Nucleus accumbens (tissue), 56 donors: Measurements from ENCODE around the gene NFASC.

Experiments
- DNase-seq, 56 donors: peaks; one replicate each; lab custom pipeline; 2025; lab: John Stamatoyannopoulos, UW

The NFASC gene

DNA sequence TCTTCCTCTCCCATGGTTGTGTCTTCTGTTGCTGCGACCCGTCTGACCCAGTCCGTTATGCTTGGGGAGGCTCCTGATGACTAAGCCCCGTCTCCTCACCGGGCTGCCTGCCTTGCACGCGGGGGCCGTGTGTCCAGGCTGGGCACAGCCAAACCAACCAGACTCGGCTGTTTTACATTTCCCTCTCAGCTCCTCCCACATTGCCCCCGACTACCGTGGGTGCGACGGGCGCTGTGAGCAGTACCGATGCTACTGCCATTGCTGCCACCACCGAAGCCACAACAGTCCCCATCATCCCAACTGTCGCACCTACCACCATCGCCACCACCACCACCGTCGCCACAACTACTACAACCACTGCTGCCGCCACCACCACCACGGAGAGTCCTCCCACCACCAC lies 126.3 kb downstream of the NFASC start:
- DNase-seq: no peak

DNA sequence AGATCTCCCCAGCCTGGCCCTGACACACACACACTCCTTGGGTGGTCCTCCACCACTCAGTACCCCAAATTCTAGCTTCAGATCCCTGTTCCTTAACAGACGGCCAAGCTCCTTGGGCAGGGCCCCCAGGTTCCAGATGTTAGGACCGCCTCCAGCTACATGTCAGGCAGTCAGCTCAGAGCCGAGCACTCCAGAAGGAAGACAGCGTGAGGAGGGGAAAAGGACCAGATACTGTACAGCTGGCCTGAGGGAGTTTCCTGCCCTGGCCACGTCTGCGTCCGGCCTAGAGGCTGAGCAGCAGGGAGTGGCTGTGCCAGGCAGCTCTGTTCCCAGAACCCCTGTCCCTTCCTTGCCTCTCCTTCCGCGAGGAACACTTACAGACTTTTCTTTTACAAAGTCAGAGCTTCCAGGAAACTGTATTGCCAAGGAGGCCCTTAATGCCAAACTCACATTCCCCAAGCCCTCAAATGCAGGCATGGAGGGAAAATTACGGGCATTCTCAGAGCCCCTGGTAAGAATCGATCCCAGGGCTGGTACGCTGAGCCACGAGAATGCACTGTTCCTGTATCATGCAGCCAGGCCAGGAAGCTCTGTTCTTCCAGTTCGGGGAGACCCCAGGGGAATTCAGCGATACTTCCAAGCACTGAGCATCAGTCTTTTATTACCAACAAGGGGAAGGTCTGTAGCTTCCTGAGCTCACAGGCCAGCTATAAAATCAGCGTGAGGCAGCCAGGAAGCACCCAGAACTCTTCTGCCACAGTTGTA lies 127.1 kb downstream of the NFASC start:
- DNase-seq: no peak

GRCh38 chr1:205001162-205001561 lies 130.5 kb downstream of the NFASC start:
- no peak for DNase-seq

DNA sequence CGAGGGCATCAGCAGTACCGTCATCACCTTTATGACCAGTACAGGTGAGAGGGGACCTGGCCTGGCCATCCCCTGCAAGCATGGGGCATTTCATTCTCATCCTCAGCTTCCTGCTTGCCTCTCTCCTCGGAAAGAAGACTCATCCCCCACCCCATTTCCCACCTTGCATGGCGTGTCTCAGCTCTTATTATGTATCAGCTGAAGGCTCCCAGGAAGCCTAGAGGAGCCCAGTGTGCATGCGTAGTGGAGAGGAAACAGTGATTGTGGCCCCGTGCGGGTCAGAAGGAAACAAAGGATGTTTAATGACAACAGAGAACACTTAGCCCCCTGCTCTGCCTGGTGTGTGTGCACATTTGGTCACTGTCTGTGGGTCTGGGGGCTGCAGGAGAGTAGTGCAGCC lies 132.0 kb downstream of the NFASC start:
- DNase-seq: no peak

GRCh38 chr1:205003358-205004131 lies 132.9 kb downstream of the NFASC start:
- no peak for DNase-seq

- DNase-seq: no peak
Measured at GRCh38 chr1:205004351-205004750, 133.7 kb downstream of the NFASC start.

- no peak for DNase-seq
Measured at GRCh38 chr1:205008896-205009295, 138.2 kb downstream of the NFASC start.

DNA sequence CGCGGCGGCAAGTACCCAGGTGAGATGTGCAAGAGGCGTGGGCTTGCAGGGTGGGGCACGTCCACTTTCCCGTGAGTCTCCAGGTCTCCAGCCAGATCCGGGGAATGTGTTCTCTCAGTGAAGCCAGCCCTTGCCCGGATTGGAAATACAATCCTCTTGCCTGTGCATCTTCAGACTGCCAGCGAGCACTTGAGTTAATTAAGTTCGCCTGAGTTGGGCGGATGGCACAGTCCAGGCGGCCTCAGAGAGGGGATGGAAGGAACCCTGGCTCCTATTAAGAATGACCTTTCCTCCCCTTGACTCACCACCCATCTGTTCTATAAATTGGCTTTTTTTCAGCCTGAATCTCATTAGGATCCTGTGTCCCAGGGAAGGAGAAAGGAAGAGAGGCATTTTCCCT lies 139.0 kb downstream of the NFASC start:
- no peak for DNase-seq

- no peak for DNase-seq
Measured at GRCh38 chr1:205012391-205013140, 141.9 kb downstream of the NFASC start.

GRCh38 chr1:205013683-205014367 lies 143.2 kb downstream of the NFASC start:
- DNase-seq: peak in 34 of 56 donors; percentile 16 to 72 (median 40)

- no peak for DNase-seq
Measured at GRCh38 chr1:205014783-205015182, 144.1 kb downstream of the NFASC start.

- no peak for DNase-seq
Measured at GRCh38 chr1:205015241-205015640, 144.6 kb downstream of the NFASC start.

DNA sequence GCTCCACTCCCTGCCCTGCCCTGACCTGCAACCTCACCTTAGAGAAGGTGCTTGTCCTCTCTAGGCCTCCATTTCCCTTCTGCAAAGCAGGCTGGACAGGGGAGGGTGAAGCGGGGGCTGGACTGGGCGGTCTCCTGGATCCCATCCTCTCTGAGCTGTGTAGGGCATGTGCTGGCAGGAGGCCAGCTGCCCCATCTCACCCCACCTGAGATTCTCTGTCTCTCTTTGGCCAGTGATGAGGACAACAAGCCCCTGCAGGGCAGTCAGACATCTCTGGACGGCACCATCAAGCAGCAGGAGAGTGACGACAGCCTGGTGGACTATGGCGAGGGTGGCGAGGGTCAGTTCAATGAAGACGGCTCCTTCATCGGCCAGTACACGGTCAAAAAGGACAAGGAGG lies 145.4 kb downstream of the NFASC start:
- DNase-seq: no peak

DNA sequence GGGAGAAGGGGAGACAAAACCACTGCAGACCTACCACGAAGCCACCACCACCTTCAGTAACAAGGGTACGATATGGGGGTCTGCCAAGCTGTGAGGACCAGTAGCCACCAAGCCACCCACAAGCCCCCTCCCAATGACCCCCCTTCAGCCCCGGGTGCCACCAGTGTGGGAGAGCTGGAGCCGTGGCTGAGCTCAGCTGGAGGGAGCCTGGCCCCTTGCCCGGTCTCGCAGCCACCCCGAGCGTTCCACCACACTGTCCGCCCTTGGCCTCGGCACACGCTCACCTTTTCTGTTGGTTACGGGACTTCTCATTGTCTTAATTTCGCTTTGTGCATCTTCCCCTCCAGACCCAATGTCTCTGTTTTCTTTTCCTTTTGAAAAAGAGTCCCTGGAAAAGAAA lies 145.9 kb downstream of the NFASC start:
- DNase-seq: peak in 3 of 56 donors; percentile 7 to 35 (median 15)

DNA sequence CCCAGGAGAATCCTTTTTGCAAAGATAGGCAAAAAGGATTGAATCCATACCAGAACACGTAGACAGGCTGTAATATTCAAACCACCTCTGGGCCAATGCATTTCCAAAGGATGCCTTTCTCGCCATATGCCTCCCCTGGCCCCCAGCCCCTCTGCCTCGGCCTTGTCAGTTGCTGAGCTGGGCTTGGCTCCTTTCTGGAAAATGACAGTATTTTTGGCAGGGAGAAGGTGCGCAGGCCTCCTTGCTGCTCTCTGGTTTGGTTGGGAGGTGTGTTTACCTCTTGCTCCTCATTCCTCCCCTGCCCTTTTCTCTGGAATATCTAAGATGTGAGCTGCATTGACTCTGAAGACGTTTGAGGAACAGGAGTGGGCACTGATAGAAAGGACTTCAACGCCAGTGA lies 146.3 kb downstream of the NFASC start:
- no peak for DNase-seq

DNA sequence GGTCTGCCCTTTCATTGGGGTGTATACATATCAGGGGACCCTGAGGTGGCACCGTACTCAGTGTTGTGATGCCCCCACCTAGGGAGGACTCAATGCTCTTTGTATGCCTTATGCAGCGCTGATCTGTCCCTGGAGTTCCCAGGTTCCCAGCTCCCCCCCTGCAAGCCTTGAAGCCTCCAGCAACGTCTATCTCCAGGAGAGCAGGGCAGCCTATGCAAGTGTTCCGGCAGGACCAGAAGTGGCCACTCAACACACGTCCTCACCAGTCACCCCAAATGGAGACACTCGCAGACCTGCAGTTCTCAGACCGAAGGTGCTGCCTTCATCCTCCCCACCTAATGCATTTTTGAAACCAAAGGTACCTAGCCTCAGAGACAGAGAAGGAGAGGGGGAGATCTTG lies 147.1 kb downstream of the NFASC start:
- no peak for DNase-seq

DNA sequence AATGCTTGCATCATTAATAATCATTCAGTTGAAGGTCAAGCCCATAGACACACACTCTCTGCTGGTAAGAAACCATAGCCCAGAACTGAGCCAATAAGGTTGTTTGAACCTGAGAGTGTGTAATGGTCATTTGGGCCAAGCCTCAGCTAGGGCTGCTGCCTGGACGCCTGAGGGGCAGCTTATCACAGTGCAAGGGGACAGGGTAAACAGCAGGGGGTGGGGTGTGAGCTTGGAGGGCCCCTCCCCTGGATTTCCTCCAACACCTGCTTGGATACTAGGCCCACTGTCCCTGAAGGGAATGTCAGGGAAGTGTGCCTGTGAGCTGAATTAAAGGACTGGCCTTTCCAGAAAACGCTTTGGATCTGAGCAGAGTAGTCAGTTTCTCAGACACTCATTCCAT lies 147.7 kb downstream of the NFASC start:
- DNase-seq: no peak

- peak in 15 of 56 donors; percentile 7 to 46 (median 30) for DNase-seq
Measured at GRCh38 chr1:205020466-205020865, 149.8 kb downstream of the NFASC start.

- no peak for DNase-seq
Measured at GRCh38 chr1:205024679-205025078, 154.0 kb downstream of the NFASC start.

DNA sequence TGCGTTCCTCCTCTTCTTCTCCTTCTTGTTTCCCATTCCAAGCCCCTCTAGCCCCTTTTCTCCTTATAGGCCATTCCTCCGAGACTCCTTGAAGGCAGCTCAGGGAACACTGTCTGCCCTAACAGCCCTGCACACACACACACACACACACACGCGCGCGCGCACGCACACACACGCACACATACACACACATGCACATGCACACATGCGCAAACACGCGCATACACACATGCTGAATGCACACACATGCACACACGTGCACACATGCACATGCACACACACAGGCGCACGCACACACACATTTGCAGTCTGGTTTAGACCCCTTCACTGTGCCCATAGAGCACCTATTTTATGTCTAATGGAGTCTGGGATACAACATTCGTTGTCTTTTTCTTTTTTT lies 154.6 kb downstream of the NFASC start:
- no peak for DNase-seq

- no peak for DNase-seq
Measured at GRCh38 chr1:205026181-205026580, 155.5 kb downstream of the NFASC start.
